GM12892 (cell line): ENCODE data around the gene CDS2.

Experiments
- POLR2A ChIP-seq: IDR thresholded peaks from 2 replicates; pipeline ENCODE4 v1.6.1; 2011; ENCODE audit warnings: low read depth, low read length, control low read depth
- POLR2AphosphoS5 ChIP-seq: IDR thresholded peaks from 2 replicates; pipeline ENCODE4 v1.6.1; 2011; ENCODE audit warnings: low read depth, low read length, control low read depth

DNA sequence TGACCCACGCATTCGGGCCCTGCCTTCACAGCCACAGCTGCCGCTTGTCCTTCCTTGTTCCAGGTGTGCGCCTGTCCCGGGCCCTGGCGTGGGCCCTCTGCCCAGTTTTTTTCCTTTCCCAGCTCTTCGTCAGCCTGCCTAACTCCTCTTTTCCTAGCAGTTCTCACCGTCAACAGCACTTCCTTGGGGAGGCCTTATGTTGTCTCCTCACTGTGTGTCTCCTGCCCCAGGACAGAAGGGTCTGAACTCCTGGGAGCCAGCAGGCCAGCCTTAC, 71.8 kb downstream of the CDS2 start:
- TF ChIP-seq POLR2A: no peak
- TF ChIP-seq POLR2AphosphoS5: no peak
